ENCODE data around the gene MEIS3. TPM values are rescaled to one million over a fixed set of nuclear protein-coding genes. Genes with fewer than 3 reads are reported as not detected.
A peak's percentile ranks its signal among the peaks of the same experiment; 100 is the strongest.

MEIS3 gene
- total RNA-seq, 1 experiment from 2014 or later = 9.6 TPM

- no peak overlapping the region for H3K27ac ChIP-seq (ENCODE audit: low read depth, low read length, poor library complexity, severe bottlenecking)
- no peak for DNase-seq (ENCODE audit: low spot score)
- H3K4me1 ChIP-seq (ENCODE audit: insufficient read depth, low read length, poor library complexity, severe bottlenecking) = peaks cover 17% of the 10 kb centered on the region
- no peaks in the 10 kb centered on the region for H3K36me3 ChIP-seq (ENCODE audit: insufficient read depth, low read length, poor library complexity, severe bottlenecking)
- no TSS peak for BruUV-seq (replicated peaks)
- TF ChIP-seq CTCF (conservative IDR thresholded peaks at IDR 0.05; ENCODE audit: low read depth, low read length) (no peak), EZH2 (IDR thresholded peaks at IDR 0.05; ENCODE audit: borderline replicate concordance, low read depth, low read length, poor library complexity, severe bottlenecking) (no peak)
- CTCF ChIA-PET = no interaction called here
- no peaks in the 10 kb centered on the region for H3K9me3 ChIP-seq (ENCODE audit: low read depth, low read length, poor library complexity, severe bottlenecking)
- POLR2A ChIA-PET (ENCODE audit: low non-redundant PET) = no interaction called here
- intact Hi-C loops (cut with micrococcal nuclease; ENCODE audit: unreplicated experiment) = no loop called here
- H3K4me3 ChIP-seq (ENCODE audit: low read depth, low read length, poor library complexity, severe bottlenecking) = no peak overlapping the region
- peaks cover 7% of the 10 kb centered on the region for H3K27me3 ChIP-seq (replicated peaks; ENCODE audit: insufficient read depth, low read depth, low read length, poor library complexity)
These were observed 29.0 kb upstream of the MEIS3 start for GRCh38 chr19:47448360-47448727.

- POLR2A ChIA-PET (ENCODE audit: low non-redundant PET) = no interaction called here
- BruUV-seq (replicated peaks) = no TSS peak
- Histone ChIP-seq H3K36me3 (ENCODE audit: insufficient read depth, low read length, poor library complexity, severe bottlenecking) (no peaks in the 10 kb centered on the region), H3K27me3 (replicated peaks; ENCODE audit: insufficient read depth, low read depth, low read length, poor library complexity) (peaks cover 7% of the 10 kb centered on the region), H3K9me3 (ENCODE audit: low read depth, low read length, poor library complexity, severe bottlenecking) (no peaks in the 10 kb centered on the region), H3K4me3 (ENCODE audit: low read depth, low read length, poor library complexity, severe bottlenecking) (peak overlapping the region; percentile 19), H3K27ac (ENCODE audit: low read depth, low read length, poor library complexity, severe bottlenecking) (no peak overlapping the region), H3K4me1 (ENCODE audit: insufficient read depth, low read length, poor library complexity, severe bottlenecking) (peaks cover 17% of the 10 kb centered on the region)
- CTCF ChIA-PET = interaction anchor here (1.6 kb wide), 1 partner anchor 20 kb away, joined by 5 read pairs; no protein-coding TSS in a partner anchor
- TF ChIP-seq EZH2 (IDR thresholded peaks at IDR 0.05; ENCODE audit: borderline replicate concordance, low read depth, low read length, poor library complexity, severe bottlenecking) = no peak
- TF ChIP-seq CTCF (conservative IDR thresholded peaks at IDR 0.05; ENCODE audit: low read depth, low read length) = no peak
- peak; percentile 79 for DNase-seq (ENCODE audit: low spot score)
- intact Hi-C loops (cut with micrococcal nuclease; ENCODE audit: unreplicated experiment) = loop anchor here (2.0 kb wide), 1 partner anchor 67 kb away; the partner anchor contains the start of gene NAPA
These were observed 28.4 kb upstream of the MEIS3 start for GRCh38 chr19:47447470-47448359.

GRCh38 chr19:47446534-47447469 is 27.5 kb upstream of the MEIS3 start:
- Histone ChIP-seq H3K9me3 (ENCODE audit: low read depth, low read length, poor library complexity, severe bottlenecking) (no peaks in the 10 kb centered on the region), H3K36me3 (ENCODE audit: insufficient read depth, low read length, poor library complexity, severe bottlenecking) (no peaks in the 10 kb centered on the region), H3K4me1 (ENCODE audit: insufficient read depth, low read length, poor library complexity, severe bottlenecking) (peaks cover 17% of the 10 kb centered on the region), H3K4me3 (ENCODE audit: low read depth, low read length, poor library complexity, severe bottlenecking) (peak overlapping the region; percentile 19), H3K27ac (ENCODE audit: low read depth, low read length, poor library complexity, severe bottlenecking) (no peak overlapping the region), H3K27me3 (replicated peaks; ENCODE audit: insufficient read depth, low read depth, low read length, poor library complexity) (peaks cover 7% of the 10 kb centered on the region)
- ChIA-PET CTCF (interaction anchor here (0.7 to 1.6 kb wide), 3 partner anchors 19 to 37 kb away, joined by 3 to 5 read pairs (median 3); partner anchors contain the start of gene KPTN), POLR2A (ENCODE audit: low non-redundant PET) (no interaction called here)
- BruUV-seq (replicated peaks) = no TSS peak
- DNase-seq (ENCODE audit: low spot score) = peak; percentile 59
- intact Hi-C loops (cut with micrococcal nuclease; ENCODE audit: unreplicated experiment) = loop anchor here (2.0 kb wide), 1 partner anchor 68 kb away; the partner anchor contains the start of gene NAPA
- TF ChIP-seq EZH2 (IDR thresholded peaks at IDR 0.05; ENCODE audit: borderline replicate concordance, low read depth, low read length, poor library complexity, severe bottlenecking) = no peak
- TF ChIP-seq CTCF (conservative IDR thresholded peaks at IDR 0.05; ENCODE audit: low read depth, low read length) = no peak

All from A673 (cell line).